ENCODE measurements around the gene TRABD2A. TPM values are rescaled to one million over a fixed set of nuclear protein-coding genes. Genes with fewer than 3 reads are reported as not detected.
"Not testable (repeated sequence)": the region's sequence is repeated elsewhere in the genome, so short reads cannot be mapped to it uniquely, and the experiment has no call there.

TRABD2A gene
- total and polyA plus RNA-seq, 4 experiments from 2014 or later, result 67.1 to 90.7 (median 82.2) TPM

- H3K4me3 ChIP-seq (ENCODE audit: low read length in 2 of 2), result not testable (repeated sequence)
- peaks cover 74% of the 10 kb centered on the region for H3K4me1 ChIP-seq (ENCODE audit: insufficient read depth, low read length)
These were observed 12.6 kb downstream of the TRABD2A start for GRCh38 chr2:84868327-84868726.

GRCh38 chr2:84866122-84866521 is 14.8 kb downstream of the TRABD2A start:
- Histone ChIP-seq H3K27me3 (ENCODE audit: insufficient read depth, low read length) (no peaks in the 10 kb centered on the region), H3K27ac (ENCODE audit: low read depth, low read length) (no peak overlapping the region), H3K36me3 (ENCODE audit: insufficient read depth, low read length) (peaks cover 4% of the 10 kb centered on the region), H3K4me3 (ENCODE audit: low read length in 2 of 2) (no peak overlapping the region), H3K4me1 (ENCODE audit: insufficient read depth, low read length) (peaks cover 80% of the 10 kb centered on the region), H3K9me3 (ENCODE audit: control insufficient read depth in 1 of 2, low read length in 2 of 2) (no peaks in the 10 kb centered on the region)
- intact Hi-C loops (cut with micrococcal nuclease), result loop anchor here (5.0 kb wide), 1 partner anchor 34 kb away; no protein-coding TSS in a partner anchor
- peaks cover 61 to 92% (median 75%) of the 10 kb centered on the region in 4 donors for H3K4me1 Mint-ChIP-seq
- peaks cover 38 to 44% of the 10 kb centered on the region in 2 donors for H3K36me3 Mint-ChIP-seq
- H3K27me3 Mint-ChIP-seq, result no peaks in the 10 kb centered on the region
- peaks cover 0 to 4% (median 0%) of the 10 kb centered on the region in 8 donors for H3K9me3 Mint-ChIP-seq
- peak overlapping the region in 1 of 8 donors; percentile 30 for H3K4me3 Mint-ChIP-seq
- CTCF ChIA-PET (ENCODE audit: partially characterized antibody), result interaction anchor here (0.8 to 6.1 kb wide), 12 partner anchors 10 to 373 kb away, joined by 3 to 70 read pairs (median 8); no protein-coding TSS in a partner anchor
- peak overlapping the region; percentile 26 to 93 (median 90) for H3K27ac Mint-ChIP-seq
- no peak for DNase-seq
- POLR2A ChIA-PET (ENCODE audit: partially characterized antibody), result interaction anchor here (0.9 to 11.5 kb wide), 7 partner anchors 15 to 125 kb away, joined by 3 to 132 read pairs (median 10); partner anchors contain the start of gene TRABD2A

More at GRCh38 chr2:84868327-84868726, 12.6 kb downstream of the TRABD2A start:
- Mint-ChIP-seq H3K27ac (peak overlapping the region in 1 of 7 donors; percentile 93), H3K4me1 (peaks cover 53 to 86% (median 71%) of the 10 kb centered on the region in 4 donors), H3K36me3 (peaks cover 28 to 43% of the 10 kb centered on the region in 2 donors)
- H3K9me3 Mint-ChIP-seq; H3K27me3 ChIP-seq (ENCODE audit: insufficient read depth, low read length); H3K9me3 ChIP-seq (ENCODE audit: control insufficient read depth in 1 of 2, low read length in 2 of 2); DNase-seq; H3K27ac ChIP-seq (ENCODE audit: low read depth, low read length); H3K36me3 ChIP-seq (ENCODE audit: insufficient read depth, low read length); H3K27me3 Mint-ChIP-seq; H3K4me3 Mint-ChIP-seq: not testable (repeated sequence)
- ChIA-PET CTCF (ENCODE audit: partially characterized antibody) (interaction anchor here (1.2 to 7.9 kb wide), 8 partner anchors 9 to 342 kb away, joined by 4 to 64 read pairs (median 6); no protein-coding TSS in a partner anchor), POLR2A (ENCODE audit: partially characterized antibody) (interaction anchor here (1.0 to 3.4 kb wide), 6 partner anchors 11 to 39 kb away, joined by 3 to 19 read pairs (median 6); partner anchors contain the start of gene TMSB10)
- intact Hi-C loops (cut with micrococcal nuclease), result loop anchor here (5.0 kb wide), 1 partner anchor 36 kb away; no protein-coding TSS in a partner anchor

GRCh38 chr2:84865181-84865783 is 15.6 kb downstream of the TRABD2A start:
- Mint-ChIP-seq H3K27me3 (no peaks in the 10 kb centered on the region), H3K4me1 (peaks cover 61 to 92% (median 74%) of the 10 kb centered on the region in 4 donors), H3K9me3 (peaks cover 0 to 4% (median 0%) of the 10 kb centered on the region in 8 donors), H3K27ac (peak overlapping the region; percentile 72 to 95 (median 91)), H3K4me3 (peak overlapping the region; percentile 30 to 82 (median 63)), H3K36me3 (peaks cover 39 to 44% of the 10 kb centered on the region in 2 donors)
- Histone ChIP-seq H3K9me3 (ENCODE audit: control insufficient read depth in 1 of 2, low read length in 2 of 2) (no peaks in the 10 kb centered on the region), H3K36me3 (ENCODE audit: insufficient read depth, low read length) (peaks cover 4% of the 10 kb centered on the region), H3K4me1 (ENCODE audit: insufficient read depth, low read length) (peaks cover 80% of the 10 kb centered on the region), H3K4me3 (ENCODE audit: low read length in 2 of 2) (no peak overlapping the region), H3K27ac (ENCODE audit: low read depth, low read length) (no peak overlapping the region), H3K27me3 (ENCODE audit: insufficient read depth, low read length) (no peaks in the 10 kb centered on the region)
- POLR2A ChIA-PET (ENCODE audit: partially characterized antibody), result interaction anchor here (0.9 to 11.5 kb wide), 11 partner anchors 16 to 370 kb away, joined by 3 to 132 read pairs (median 9); partner anchors contain the start of gene TRABD2A
- CTCF ChIA-PET (ENCODE audit: partially characterized antibody), result interaction anchor here (0.6 to 6.1 kb wide), 28 partner anchors 10 to 373 kb away, joined by 3 to 70 read pairs (median 4); partner anchors contain the start of genes DNAH6 and TRABD2A
- intact Hi-C loops (cut with micrococcal nuclease), result loop anchor here (1.0 to 5.0 kb wide), 7 partner anchors 17 to 370 kb away; no protein-coding TSS in a partner anchor
- peak in 4 of 5 donors; percentile 52 to 64 (median 55) for DNase-seq

- intact Hi-C loops (cut with micrococcal nuclease), result no loop called here
- Histone ChIP-seq H3K4me1 (ENCODE audit: insufficient read depth, low read length) (peaks cover 94% of the 10 kb centered on the region), H3K4me3 (ENCODE audit: low read length in 2 of 2) (no peak overlapping the region), H3K9me3 (ENCODE audit: control insufficient read depth in 1 of 2, low read length in 2 of 2) (no peaks in the 10 kb centered on the region), H3K27ac (ENCODE audit: low read depth, low read length) (no peak overlapping the region), H3K27me3 (ENCODE audit: insufficient read depth, low read length) (no peaks in the 10 kb centered on the region), H3K36me3 (ENCODE audit: insufficient read depth, low read length) (no peaks in the 10 kb centered on the region)
- Mint-ChIP-seq H3K9me3 (no peaks in the 10 kb centered on the region), H3K27me3 (no peaks in the 10 kb centered on the region), H3K4me1 (peaks cover 79 to 97% (median 88%) of the 10 kb centered on the region in 4 donors), H3K4me3 (peak overlapping the region in 7 of 8 donors; percentile 38 to 74 (median 59)), H3K27ac (peak overlapping the region; percentile 53 to 94 (median 89)), H3K36me3 (peaks cover 39 to 45% of the 10 kb centered on the region in 2 donors)
- DNase-seq, result no peak
- CTCF ChIA-PET (ENCODE audit: partially characterized antibody), result interaction anchor here (1.0 to 6.1 kb wide), 15 partner anchors 9 to 365 kb away, joined by 3 to 70 read pairs (median 5); partner anchors contain the start of gene TRABD2A
- POLR2A ChIA-PET (ENCODE audit: partially characterized antibody), result interaction anchor here (1.1 to 11.5 kb wide), 7 partner anchors 13 to 121 kb away, joined by 3 to 132 read pairs (median 6); partner anchors contain the start of gene TRABD2A
These were observed 18.9 kb downstream of the TRABD2A start for GRCh38 chr2:84862006-84862405.

- H3K27ac Mint-ChIP-seq, result peak overlapping the region; percentile 77 to 94 (median 89)
These were observed 19.3 kb downstream of the TRABD2A start for GRCh38 chr2:84861539-84861938.

GRCh38 chr2:84858937-84859336 is 21.9 kb downstream of the TRABD2A start:
- Mint-ChIP-seq H3K9me3 (peaks cover 0 to 3% (median 0%) of the 10 kb centered on the region in 8 donors), H3K27ac (peak overlapping the region; percentile 83 to 97 (median 96)), H3K4me1 (peaks cover 79 to 97% (median 89%) of the 10 kb centered on the region in 4 donors), H3K4me3 (peak overlapping the region; percentile 13 to 89 (median 73)), H3K27me3 (no peaks in the 10 kb centered on the region), H3K36me3 (peaks cover 41 to 56% of the 10 kb centered on the region in 2 donors)
- Histone ChIP-seq H3K4me3 (ENCODE audit: low read length in 2 of 2) (peak overlapping the region in 1 of 2 donors; percentile 23), H3K4me1 (ENCODE audit: insufficient read depth, low read length) (peaks cover 94% of the 10 kb centered on the region), H3K27ac (ENCODE audit: low read depth, low read length) (peak overlapping the region; percentile 46), H3K27me3 (ENCODE audit: insufficient read depth, low read length) (no peaks in the 10 kb centered on the region), H3K9me3 (ENCODE audit: control insufficient read depth in 1 of 2, low read length in 2 of 2) (no peaks in the 10 kb centered on the region), H3K36me3 (ENCODE audit: insufficient read depth, low read length) (no peaks in the 10 kb centered on the region)
- intact Hi-C loops (cut with micrococcal nuclease), result loop anchor here (5.0 kb wide), 1 partner anchor 172 kb away; no protein-coding TSS in a partner anchor
- DNase-seq, result no peak
- ChIA-PET CTCF (ENCODE audit: partially characterized antibody) (interaction anchor here (1.1 to 5.2 kb wide), 18 partner anchors 9 to 366 kb away, joined by 3 to 46 read pairs (median 5); no protein-coding TSS in a partner anchor), POLR2A (ENCODE audit: partially characterized antibody) (interaction anchor here (1.5 to 11.5 kb wide), 9 partner anchors 10 to 341 kb away, joined by 5 to 132 read pairs (median 12); partner anchors contain the start of genes TMSB10 and TRABD2A)

More at GRCh38 chr2:84861539-84861938, 19.3 kb downstream of the TRABD2A start:
- H3K27me3 Mint-ChIP-seq, result no peaks in the 10 kb centered on the region
- peaks cover 43 to 50% of the 10 kb centered on the region in 2 donors for H3K36me3 Mint-ChIP-seq
- no peaks in the 10 kb centered on the region for H3K27me3 ChIP-seq (ENCODE audit: insufficient read depth, low read length)
- H3K4me3 Mint-ChIP-seq, result peak overlapping the region in 6 of 8 donors; percentile 38 to 74 (median 60)
- H3K4me1 ChIP-seq (ENCODE audit: insufficient read depth, low read length), result peaks cover 94% of the 10 kb centered on the region
- no peaks in the 10 kb centered on the region for H3K9me3 ChIP-seq (ENCODE audit: control insufficient read depth in 1 of 2, low read length in 2 of 2)
- peaks cover 0 to 2% (median 0%) of the 10 kb centered on the region in 8 donors for H3K9me3 Mint-ChIP-seq
- POLR2A ChIA-PET (ENCODE audit: partially characterized antibody), result interaction anchor here (1.0 to 11.5 kb wide), 8 partner anchors 13 to 120 kb away, joined by 3 to 132 read pairs (median 6); partner anchors contain the start of gene TRABD2A
- H3K27ac ChIP-seq (ENCODE audit: low read depth, low read length), result no peak overlapping the region
- intact Hi-C loops (cut with micrococcal nuclease), result no loop called here
- H3K4me1 Mint-ChIP-seq, result peaks cover 80 to 97% (median 89%) of the 10 kb centered on the region in 4 donors
- DNase-seq, result no peak
- CTCF ChIA-PET (ENCODE audit: partially characterized antibody), result interaction anchor here (0.8 to 6.1 kb wide), 16 partner anchors 8 to 364 kb away, joined by 3 to 70 read pairs (median 4); partner anchors contain the start of gene TRABD2A
- no peaks in the 10 kb centered on the region for H3K36me3 ChIP-seq (ENCODE audit: insufficient read depth, low read length)
- no peak overlapping the region for H3K4me3 ChIP-seq (ENCODE audit: low read length in 2 of 2)
